Uterus (tissue), 2 donors: Measurements from ENCODE around the gene UTP20.

Experiments used
- CTCF ChIP-seq, 4 experiments: fragments of 200-600 bp in 2 of 4; fragments of 450-650 bp in 2 of 4; sonication (generic) in 2 of 4; IDR thresholded peaks; one replicate each; pipeline ENCODE4 v1.5.1; 2016 to 2019; ENCODE audit warnings: antibody characterized with exemption in 4 of 4, mild to moderate bottlenecking in 2 of 4, moderate library complexity in 1 of 4
- POLR2A ChIP-seq, 2 donors: fragments of 450-650 bp; IDR thresholded peaks; one replicate each; pipeline ENCODE4 v1.6.1; 2016; ENCODE audit warnings: antibody characterized with exemption in 2 of 2, mild to moderate bottlenecking in 1 of 2, moderate library complexity in 1 of 2

- TF ChIP-seq CTCF (IDR thresholded peaks at IDR 0.05) (no peak), POLR2A (IDR thresholded peaks at IDR 0.05) (no peak)
Observed at GRCh38 chr12:101356794-101357193, 76.9 kb downstream of the UTP20 start.
